ENCODE data around the gene FNBP1. TPM values are rescaled to one million over a fixed set of nuclear protein-coding genes. Genes with fewer than 3 reads are reported as not detected.
A peak's percentile ranks its signal among the peaks of the same experiment; 100 is the strongest.

The FNBP1 gene
- polyA plus RNA-seq, 3 donors = 37.6 to 60.7 (median 51.4) TPM

GRCh38 chr9:129841071-129841470 is 201.9 kb downstream of the FNBP1 start:
- Histone ChIP-seq H3K4me3 (replicated peaks in 1 of 3; ENCODE audit: low read depth in 2 of 3, low read length in 3 of 3) (no peak overlapping the region), H3K9ac (ENCODE audit: insufficient read depth, low read length, poor library complexity, severe bottlenecking) (no peak overlapping the region), H3K36me3 (replicated peaks in 1 of 2; ENCODE audit: control insufficient read depth in 1 of 2, insufficient read depth in 2 of 2, low read length in 2 of 2) (peaks cover 0 to 10% of the 10 kb centered on the region in 2 donors), H3K27ac (ENCODE audit: low read depth in 1 of 2, low read length in 2 of 2) (no peak overlapping the region), H3K4me2 (replicated peaks; ENCODE audit: extremely low read depth, low read length, poor library complexity, severe bottlenecking) (no peak overlapping the region), H2AFZ (ENCODE audit: insufficient read depth, low read depth, low read length, poor library complexity, severe bottlenecking) (no peak overlapping the region), H3K27me3 (ENCODE audit: control insufficient read depth in 2 of 2, insufficient read depth in 2 of 2, low read length in 2 of 2) (no peaks in the 10 kb centered on the region), H3K9me3 (replicated peaks in 1 of 2; ENCODE audit: control insufficient read depth in 1 of 2, insufficient read depth in 1 of 2, low read length in 2 of 2) (no peaks in the 10 kb centered on the region), H3K4me1 (ENCODE audit: control insufficient read depth in 1 of 2, insufficient read depth in 2 of 2, low read length in 2 of 2) (peaks cover 6 to 8% of the 10 kb centered on the region in 2 donors), H3K79me2 (ENCODE audit: insufficient read depth, low read length) (peaks cover 24% of the 10 kb centered on the region), H4K20me1 (ENCODE audit: insufficient read depth, low read length) (peaks cover 13% of the 10 kb centered on the region)
- H3K27me3 Mint-ChIP-seq (ENCODE audit: low read depth in 3 of 3) = peaks cover 0 to 2% (median 1%) of the 10 kb centered on the region in 3 donors
- no peak for TF ChIP-seq CTCF (IDR thresholded peaks at IDR 0.05)
- no peak overlapping the region for H3K4me3 Mint-ChIP-seq
- no peak overlapping the region for H3K27ac Mint-ChIP-seq
- intact Hi-C loops (cut with micrococcal nuclease) = no loop called here
- H3K9me3 Mint-ChIP-seq = no peaks in the 10 kb centered on the region
- DNase-seq = no peak
- WGBS (ENCODE audit: insufficient coverage) = 96% methylated on average over 3 of the region's 4 CpGs
- H3K36me3 Mint-ChIP-seq = peaks cover 7 to 15% of the 10 kb centered on the region in 2 donors
- H3K4me1 Mint-ChIP-seq = peaks cover 23% of the 10 kb centered on the region

GRCh38 chr9:129840034-129840433 is 203.0 kb downstream of the FNBP1 start:
- DNase-seq = no peak
- Histone ChIP-seq H2AFZ (ENCODE audit: insufficient read depth, low read depth, low read length, poor library complexity, severe bottlenecking) (no peak overlapping the region), H3K9me3 (replicated peaks in 1 of 2; ENCODE audit: control insufficient read depth in 1 of 2, insufficient read depth in 1 of 2, low read length in 2 of 2) (no peaks in the 10 kb centered on the region), H3K79me2 (ENCODE audit: insufficient read depth, low read length) (peaks cover 32% of the 10 kb centered on the region), H3K9ac (ENCODE audit: insufficient read depth, low read length, poor library complexity, severe bottlenecking) (no peak overlapping the region), H3K4me2 (replicated peaks; ENCODE audit: extremely low read depth, low read length, poor library complexity, severe bottlenecking) (no peak overlapping the region), H4K20me1 (ENCODE audit: insufficient read depth, low read length) (peaks cover 13% of the 10 kb centered on the region), H3K4me1 (ENCODE audit: control insufficient read depth in 1 of 2, insufficient read depth in 2 of 2, low read length in 2 of 2) (peaks cover 10 to 14% of the 10 kb centered on the region in 2 donors), H3K4me3 (replicated peaks in 1 of 3; ENCODE audit: low read depth in 2 of 3, low read length in 3 of 3) (no peak overlapping the region), H3K27ac (ENCODE audit: low read depth in 1 of 2, low read length in 2 of 2) (no peak overlapping the region), H3K27me3 (ENCODE audit: control insufficient read depth in 2 of 2, insufficient read depth in 2 of 2, low read length in 2 of 2) (no peaks in the 10 kb centered on the region), H3K36me3 (replicated peaks in 1 of 2; ENCODE audit: control insufficient read depth in 1 of 2, insufficient read depth in 2 of 2, low read length in 2 of 2) (peaks cover 0 to 10% of the 10 kb centered on the region in 2 donors)
- H3K27ac Mint-ChIP-seq = peak overlapping the region in 1 of 7 donors; percentile 45
- no peaks in the 10 kb centered on the region for H3K9me3 Mint-ChIP-seq
- no peak overlapping the region for H3K4me3 Mint-ChIP-seq
- 71% methylated on average over 8 of the region's 8 CpGs for WGBS (ENCODE audit: insufficient coverage)
- peaks cover 7 to 15% of the 10 kb centered on the region in 2 donors for H3K36me3 Mint-ChIP-seq
- peaks cover 0 to 3% (median 1%) of the 10 kb centered on the region in 3 donors for H3K27me3 Mint-ChIP-seq (ENCODE audit: low read depth in 3 of 3)
- H3K4me1 Mint-ChIP-seq = peaks cover 21% of the 10 kb centered on the region
- intact Hi-C loops (cut with micrococcal nuclease) = no loop called here
- no peak for TF ChIP-seq CTCF (IDR thresholded peaks at IDR 0.05)
